Esophagus (tissue), 2 donors: ENCODE data around the gene XPNPEP3. TPM values are rescaled to one million over a fixed set of nuclear protein-coding genes. Genes with fewer than 3 reads are reported as not detected.
"Not testable (repeated sequence)": the region's sequence is repeated elsewhere in the genome, so short reads cannot be mapped to it uniquely, and the experiment has no call there.

ENCODE experiments used
- H3K27ac ChIP-seq, 2 donors: one replicate each; pipeline ENCODE4 v1.5.1; 2013; ENCODE audit warnings: low read depth in 2 of 2, mild to moderate bottlenecking in 2 of 2, inconsistent platforms in 1 of 2, low read length in 1 of 2, moderate library complexity in 1 of 2
- H3K27me3 ChIP-seq, 2 donors: one replicate each; pipeline ENCODE4 v1.6.1; 2013; ENCODE audit warnings: low read length in 2 of 2, control low read depth in 1 of 2, mild to moderate bottlenecking in 1 of 2; ENCODE audit not compliant: insufficient read depth in 2 of 2, control insufficient read depth in 1 of 2
- H3K36me3 ChIP-seq, 2 donors: one replicate each; pipeline ENCODE4 v1.6.1; 2013; ENCODE audit warnings: low read length in 1 of 2; ENCODE audit not compliant: control insufficient read depth in 2 of 2, insufficient read depth in 2 of 2
- H3K4me1 ChIP-seq, 2 donors: one replicate each; pipeline ENCODE4 v1.6.1; 2013; ENCODE audit warnings: low read length in 1 of 2; ENCODE audit not compliant: control insufficient read depth in 2 of 2, insufficient read depth in 2 of 2
- H3K4me3 ChIP-seq, 2 donors: one replicate each; pipeline ENCODE4 v1.5.1; 2013; ENCODE audit warnings: low read length in 2 of 2, mild to moderate bottlenecking in 2 of 2, low read depth in 1 of 2, moderate library complexity in 1 of 2
- H3K9me3 ChIP-seq, 2 donors: one replicate each; pipeline ENCODE4 v1.6.1; 2013; ENCODE audit warnings: mild to moderate bottlenecking in 2 of 2, low read depth in 1 of 2, low read length in 1 of 2, moderate library complexity in 1 of 2; ENCODE audit not compliant: control insufficient read depth in 2 of 2, insufficient read depth in 1 of 2
- WGBS, 2 donors: extraction: QIAGEN DNeasy Blood & Tissue Kit; methylation state at CpG; one replicate each; pipeline ENCODE4 v1.1.7; 2013; 5-methylcytosine and 5-hydroxymethylcytosine counted together
- polyA plus RNA-seq, 2 donors: library from polyadenylated mRNA; stranded (reverse); fragments of 200-250 nt; gene quantifications; one replicate each; pipeline ENCODE4 v1.2.3, GENCODE V29; 2013
- donor health status: healthy with polysubstance abuse.
- donor health status: Bipolar disorder and iron deficiency.

Gene XPNPEP3
- polyA plus RNA-seq, 2 donors = 2.6 to 9.3 TPM

GRCh38 chr22:40855071-40855978, 1.6 kb upstream of the XPNPEP3 start:
- WGBS, 2 donors = 27 to 28% methylated on average over 20 of the region's 20 CpGs
- H3K4me1 ChIP-seq = peaks cover 0 to 3% of the 10 kb centered on the region in 2 donors

GRCh38 chr22:40855979-40856512, 902 bp upstream of the XPNPEP3 start:
- Histone ChIP-seq H3K4me1 (peaks cover 0 to 3% of the 10 kb centered on the region in 2 donors), H3K9me3 (no peaks in the 10 kb centered on the region)
- 0 to 1% methylated on average over 29 of the region's 29 CpGs for WGBS, 2 donors

More at GRCh38 chr22:40855071-40855978, 1.6 kb upstream of the XPNPEP3 start:
- no peaks in the 10 kb centered on the region for H3K9me3 ChIP-seq
- H3K36me3 ChIP-seq = no peaks in the 10 kb centered on the region
- H3K27me3 ChIP-seq = no peaks in the 10 kb centered on the region
- H3K4me3 ChIP-seq = peak overlapping the region; percentile 1 to 99
- peak overlapping the region in 1 of 2 donors; percentile 47 for H3K27ac ChIP-seq

GRCh38 chr22:40857309-40857855, 434 bp downstream of the XPNPEP3 start:
- Histone ChIP-seq H3K9me3 (no peaks in the 10 kb centered on the region), H3K36me3 (no peaks in the 10 kb centered on the region), H3K27ac (peak overlapping the region; percentile 96 to 97), H3K4me1 (peaks cover 0 to 3% of the 10 kb centered on the region in 2 donors), H3K4me3 (peak overlapping the region; percentile 82 to 99), H3K27me3 (no peaks in the 10 kb centered on the region)
- 3 to 4% methylated on average over 18 of the region's 18 CpGs for WGBS, 2 donors

More at GRCh38 chr22:40855979-40856512, 902 bp upstream of the XPNPEP3 start:
- Histone ChIP-seq H3K27me3 (no peaks in the 10 kb centered on the region), H3K27ac (peak overlapping the region; percentile 96 to 97), H3K4me3 (peak overlapping the region; percentile 82 to 99), H3K36me3 (no peaks in the 10 kb centered on the region)

- no peak within 1 kb of the TSS for H3K4me3 ChIP-seq
- no peaks in the 10 kb centered on the region for H3K36me3 ChIP-seq
- WGBS, 2 donors = 91% methylated on average over 3 of the region's 3 CpGs
- peaks cover 0 to 3% of the 10 kb centered on the region in 2 donors for H3K4me1 ChIP-seq
- H3K9me3 ChIP-seq = no peaks in the 10 kb centered on the region
- no peaks in the 10 kb centered on the region for H3K27me3 ChIP-seq
- no peak within 1 kb of the TSS for H3K27ac ChIP-seq
Observed at GRCh38 chr22:40862013-40862412, 5.1 kb downstream of the XPNPEP3 start, which contains the start of gene DNAJB7. DNAJB7 (minus strand) TSS chr22:40862113; CDS start chr22:40861994, 119 bp downstream.

- H3K9me3 ChIP-seq = no peaks in the 10 kb centered on the region
- no peaks in the 10 kb centered on the region for H3K36me3 ChIP-seq
- H3K4me3 ChIP-seq = no peak overlapping the region
- peaks cover 0 to 3% of the 10 kb centered on the region in 2 donors for H3K4me1 ChIP-seq
- 77 to 91% methylated on average over 2 of the region's 2 CpGs for WGBS, 2 donors
- H3K27ac ChIP-seq = no peak overlapping the region
- no peaks in the 10 kb centered on the region for H3K27me3 ChIP-seq
Observed at GRCh38 chr22:40862537-40862936, 5.6 kb downstream of the XPNPEP3 start.

- H3K9me3 ChIP-seq = no peaks in the 10 kb centered on the region
- H3K4me3 ChIP-seq = no peak overlapping the region
- no peaks in the 10 kb centered on the region for H3K27me3 ChIP-seq
- H3K4me1 ChIP-seq = no peaks in the 10 kb centered on the region
- H3K36me3 ChIP-seq = no peaks in the 10 kb centered on the region
- no peak overlapping the region for H3K27ac ChIP-seq
- 73 to 93% methylated on average over 2 of the region's 2 CpGs for WGBS, 2 donors
Observed at GRCh38 chr22:40867109-40867508, 10.2 kb downstream of the XPNPEP3 start.

- not testable (repeated sequence) for H3K4me3 ChIP-seq, H3K27ac ChIP-seq, H3K9me3 ChIP-seq, H3K27me3 ChIP-seq, H3K36me3 ChIP-seq, H3K4me1 ChIP-seq
- WGBS, 2 donors = 80 to 82% methylated on average over 6 of the region's 6 CpGs
Observed at GRCh38 chr22:40868379-40868778, 11.4 kb downstream of the XPNPEP3 start.

- Histone ChIP-seq H3K4me1 (no peaks in the 10 kb centered on the region), H3K4me3 (no peak overlapping the region), H3K27me3 (no peaks in the 10 kb centered on the region), H3K9me3 (no peaks in the 10 kb centered on the region), H3K36me3 (peaks cover 2 to 3% of the 10 kb centered on the region in 2 donors), H3K27ac (no peak overlapping the region)
- WGBS, 2 donors = 96 to 97% methylated on average over 3 of the region's 3 CpGs
Observed at GRCh38 chr22:40874016-40874415, 17.1 kb downstream of the XPNPEP3 start.

GRCh38 chr22:40875111-40875510, 18.2 kb downstream of the XPNPEP3 start:
- H3K27ac ChIP-seq = no peak overlapping the region
- H3K27me3 ChIP-seq = no peaks in the 10 kb centered on the region
- peaks cover 2 to 3% of the 10 kb centered on the region in 2 donors for H3K36me3 ChIP-seq
- H3K9me3 ChIP-seq = no peaks in the 10 kb centered on the region
- no peaks in the 10 kb centered on the region for H3K4me1 ChIP-seq
- 83 to 98% methylated on average over 3 of the region's 3 CpGs for WGBS, 2 donors
- no peak overlapping the region for H3K4me3 ChIP-seq
